Endothelial cell of umbilical vein (primary cell): ENCODE data around the gene KRTAP3-2. TPM values are rescaled to one million over a fixed set of nuclear protein-coding genes. Genes with fewer than 3 reads are reported as not detected.

ENCODE experiments used
- BruUV-seq: library from RNA; stranded (reverse); fragments of 400-500 nt; replicated peaks from 2 replicates; lab custom pipeline; 2021; lab: Mats Ljungman, UMichigan
- CTCF ChIA-PET: fragments of 300-600, 350-600 bp; sonication (Branson Sonifier 250); formaldehyde crosslinking; loops from one replicate; lab custom pipeline; 2021; ENCODE audit warnings: antibody characterized with exemption, inconsistent platforms; lab: Charles Lee
- POLR2A ChIA-PET: fragments of 300-600, 350-600 bp; sonication (Branson Sonifier 250); formaldehyde crosslinking; loops from one replicate; lab custom pipeline; 2021; ENCODE audit warnings: antibody characterized with exemption, inconsistent platforms; lab: Charles Lee
- DNase-seq: peaks from one replicate; pipeline ENCODE4 v3.0.0-alpha.2; 2011; ENCODE audit warnings: low read depth, low spot score
- FAIRE-seq: peaks from 2 replicates; lab custom pipeline; 2011; peaks lifted over from hg19 to GRCh38; lab: Jason Lieb, UNC
- H2AFZ ChIP-seq: 2 replicates; pipeline ENCODE4 v1.6.0; 2012; ENCODE audit warnings: low read depth, low read length, control low read depth, inconsistent platforms
- H3K27ac ChIP-seq: 2 replicates; pipeline ENCODE4 v1.5.1; 2011; ENCODE audit warnings: low read depth, mild to moderate bottlenecking, control low read depth, low read length, moderate library complexity; ENCODE audit not compliant: insufficient read depth
- H3K27me3 ChIP-seq, 2 experiments: 2 replicates each; pipeline versions ENCODE4 v1.6.0 to v1.6.1; 2011; ENCODE audit warnings: low read length in 2 of 2, mixed read lengths in 1 of 2; ENCODE audit not compliant: control insufficient read depth in 2 of 2, insufficient read depth in 2 of 2
- H3K36me3 ChIP-seq, 2 experiments: 2 replicates in 1 of 2; 3 replicates in 1 of 2; pipeline ENCODE4 v1.5.1; 2011; ENCODE audit warnings: low read length in 2 of 2, mild to moderate bottlenecking in 1 of 2, moderate library complexity in 1 of 2; ENCODE audit not compliant: control insufficient read depth in 2 of 2, insufficient read depth in 2 of 2; ENCODE audit errors: extremely low read depth in 1 of 2
- H3K4me1 ChIP-seq: 3 replicates; pipeline ENCODE4 v1.5.1; 2011; ENCODE audit warnings: mild to moderate bottlenecking, low read length; ENCODE audit not compliant: control insufficient read depth, insufficient read depth; ENCODE audit errors: extremely low read depth
- H3K4me2 ChIP-seq: 2 replicates; pipeline ENCODE4 v1.6.1; 2011; ENCODE audit warnings: low read length, control low read depth, mixed read lengths; ENCODE audit not compliant: insufficient read depth
- H3K4me3 ChIP-seq, 3 experiments: fragments of 200-600 bp in 1 of 3; sonication (generic), shearing (Covaris generic) in 1 of 3; replicated peaks in 1 of 3; 2 replicates each; pipeline ENCODE4 v1.5.1; 2011 to 2016; ENCODE audit warnings: control low read depth in 3 of 3, low read length in 3 of 3, mild to moderate bottlenecking in 2 of 3, inconsistent platforms in 1 of 3, low read depth in 1 of 3, moderate library complexity in 1 of 3; ENCODE audit not compliant: insufficient read depth in 1 of 3
- H3K79me2 ChIP-seq: 2 replicates; pipeline ENCODE4 v1.6.0; 2012; ENCODE audit warnings: low read length, inconsistent platforms; ENCODE audit not compliant: control insufficient read depth, insufficient read depth
- H3K9ac ChIP-seq: replicated peaks from 2 replicates; pipeline ENCODE3; 2011; ENCODE audit warnings: low read length, control low read depth; ENCODE audit not compliant: insufficient read depth; ENCODE audit errors: extremely low read depth
- H3K9me1 ChIP-seq: replicated peaks from 3 replicates; pipeline ENCODE4 v1.6.0; 2011; ENCODE audit warnings: mild to moderate bottlenecking, low read length; ENCODE audit not compliant: control insufficient read depth, insufficient read depth; ENCODE audit errors: extremely low read depth
- H3K9me3 ChIP-seq: replicated peaks from 2 replicates; pipeline ENCODE4 v1.5.1; 2012; ENCODE audit warnings: low read length, inconsistent platforms; ENCODE audit not compliant: control insufficient read depth, insufficient read depth
- H4K20me1 ChIP-seq: replicated peaks from 2 replicates; pipeline ENCODE3; 2011; ENCODE audit warnings: mild to moderate bottlenecking, low read length; ENCODE audit not compliant: control insufficient read depth, insufficient read depth; ENCODE audit errors: extremely low read depth
- CTCF ChIP-seq, 2 donors: IDR thresholded peaks; 1 replicate in 1 of 2; 2 replicates in 1 of 2; pipeline ENCODE4 v1.5.1; 2011; ENCODE audit warnings: low read length in 2 of 2, mild to moderate bottlenecking in 2 of 2, moderate library complexity in 2 of 2, control low read depth in 1 of 2, inconsistent platforms in 1 of 2, low read depth in 1 of 2; ENCODE audit not compliant: insufficient read depth in 1 of 2; ENCODE audit errors: extremely low read depth in 1 of 2
- EZH2 ChIP-seq: IDR thresholded peaks from 2 replicates; pipeline ENCODE4 v1.6.1; 2012; ENCODE audit warnings: borderline replicate concordance, low read depth, mild to moderate bottlenecking, moderate library complexity, low read length, inconsistent platforms; ENCODE audit not compliant: severe bottlenecking
- FOS ChIP-seq: IDR thresholded peaks from 2 replicates; pipeline ENCODE4 v1.6.1; 2011; ENCODE audit warnings: mild to moderate bottlenecking, low read length, moderate library complexity, borderline replicate concordance; ENCODE audit not compliant: insufficient read depth
- GATA2 ChIP-seq: IDR thresholded peaks from 2 replicates; pipeline ENCODE4 v1.7.0; 2011; ENCODE audit warnings: low read depth, mild to moderate bottlenecking, moderate library complexity, mixed read lengths, low read length; ENCODE audit not compliant: insufficient read length, insufficient read depth
- JUN ChIP-seq: IDR thresholded peaks from 2 replicates; pipeline ENCODE4 v1.6.1; 2011; ENCODE audit warnings: borderline replicate concordance, low read depth; ENCODE audit not compliant: insufficient read length, insufficient read depth
- MAX ChIP-seq: IDR thresholded peaks from 2 replicates; pipeline ENCODE4 v1.6.1; 2011; ENCODE audit not compliant: insufficient read depth, insufficient read length
- MYC ChIP-seq: IDR thresholded peaks from one replicate; pipeline ENCODE4 v1.6.1; 2011; ENCODE audit warnings: mild to moderate bottlenecking, low read depth, low read length
- POLR2A ChIP-seq: IDR thresholded peaks from 2 replicates; pipeline ENCODE4 v1.6.1; 2012; ENCODE audit warnings: low read depth, mild to moderate bottlenecking, control low read depth, low read length
- POLR2AphosphoS5 ChIP-seq: IDR thresholded peaks from 2 replicates; pipeline ENCODE4 v1.6.1; 2012; ENCODE audit warnings: low read depth, mild to moderate bottlenecking, control low read depth, low read length, moderate library complexity; ENCODE audit not compliant: insufficient read depth
- dilution Hi-C: fragments of 300-500 bp; cut with MboI; formaldehyde crosslinking; loops from one replicate; pipeline ENCODE4 v1.15.0; 2019; ENCODE audit warnings: low sequenced_read_pairs; ENCODE audit not compliant: extremely low pct_ligation_motif_present
- intact Hi-C: fragments of 100-400 bp; cut with micrococcal nuclease; formaldehyde crosslinking; loops from one replicate; pipeline ENCODE4 v1.10.0; 2022
- polyA plus RNA-seq, 4 experiments: library from polyadenylated mRNA; depleted of rRNA in 3 of 4; stranded (reverse) in 3 of 4; unstranded in 1 of 4; fragments of >200 nt; gene quantifications; 2 replicates each; pipeline versions ENCODE4 v1.2.1 to v1.2.3, GENCODE V29; 2011 to 2012; ENCODE audit warnings: missing spikeins in 1 of 4
- total RNA-seq: library from RNA; stranded (reverse); gene quantifications from 2 replicates; pipeline ENCODE4 v1.2.3, GENCODE V29; 2021

The KRTAP3-2 gene
- total and polyA plus RNA-seq, 2 donors (not counting 3 experiments of a cell fraction or from before 2014, with no cell fraction given): not detected

- Histone ChIP-seq H3K36me3 (no peaks in the 10 kb centered on the region), H3K4me3 (no peak overlapping the region), H3K27ac (no peak overlapping the region), H4K20me1 (no peaks in the 10 kb centered on the region), H3K9me1 (no peaks in the 10 kb centered on the region), H3K9ac (no peak overlapping the region), H3K4me1 (no peaks in the 10 kb centered on the region), H3K27me3 (peaks cover 0 to 2% of the 10 kb centered on the region in 2 experiments), H3K4me2 (no peak overlapping the region), H3K79me2 (no peaks in the 10 kb centered on the region), H3K9me3 (no peaks in the 10 kb centered on the region), H2AFZ (no peak overlapping the region)
- intact Hi-C loops: no loop called here
- dilution Hi-C loops: no loop called here
- FAIRE-seq: no peak
- TF ChIP-seq POLR2A: no peak
- TF ChIP-seq JUN: no peak
- TF ChIP-seq CTCF (IDR thresholded peaks at IDR 0.05; ENCODE audit: extremely low read depth in 1 of 2, insufficient read depth in 1 of 2, low read depth in 1 of 2, low read length in 2 of 2): no peak
- no peak for TF ChIP-seq MAX
- TF ChIP-seq POLR2AphosphoS5: no peak
- TF ChIP-seq MYC: no peak
- no peak for TF ChIP-seq FOS
- TF ChIP-seq EZH2: no peak
- no peak for TF ChIP-seq GATA2
- no TSS peak for BruUV-seq
- POLR2A ChIA-PET: no interaction called here
- CTCF ChIA-PET: no interaction called here
- DNase-seq: no peak
Measured at GRCh38 chr17:41019415-41019814, 19.7 kb upstream of the KRTAP3-2 start.
